Activated CD8-positive, alpha-beta memory T cell treated with anti-CD3 and anti-CD28 coated beads for 1 hour (primary cell): ENCODE results near the gene MLLT6.
A peak's percentile ranks its signal among the peaks of the same experiment; 100 is the strongest.

Experiments
- DNase-seq, 2 donors: peaks; one replicate each; pipeline ENCODE4 v3.0.0-alpha.2; 2020; ENCODE audit warnings: low read depth in 1 of 2; ENCODE audit errors: extremely low read depth in 1 of 2

Gene MLLT6

DNA sequence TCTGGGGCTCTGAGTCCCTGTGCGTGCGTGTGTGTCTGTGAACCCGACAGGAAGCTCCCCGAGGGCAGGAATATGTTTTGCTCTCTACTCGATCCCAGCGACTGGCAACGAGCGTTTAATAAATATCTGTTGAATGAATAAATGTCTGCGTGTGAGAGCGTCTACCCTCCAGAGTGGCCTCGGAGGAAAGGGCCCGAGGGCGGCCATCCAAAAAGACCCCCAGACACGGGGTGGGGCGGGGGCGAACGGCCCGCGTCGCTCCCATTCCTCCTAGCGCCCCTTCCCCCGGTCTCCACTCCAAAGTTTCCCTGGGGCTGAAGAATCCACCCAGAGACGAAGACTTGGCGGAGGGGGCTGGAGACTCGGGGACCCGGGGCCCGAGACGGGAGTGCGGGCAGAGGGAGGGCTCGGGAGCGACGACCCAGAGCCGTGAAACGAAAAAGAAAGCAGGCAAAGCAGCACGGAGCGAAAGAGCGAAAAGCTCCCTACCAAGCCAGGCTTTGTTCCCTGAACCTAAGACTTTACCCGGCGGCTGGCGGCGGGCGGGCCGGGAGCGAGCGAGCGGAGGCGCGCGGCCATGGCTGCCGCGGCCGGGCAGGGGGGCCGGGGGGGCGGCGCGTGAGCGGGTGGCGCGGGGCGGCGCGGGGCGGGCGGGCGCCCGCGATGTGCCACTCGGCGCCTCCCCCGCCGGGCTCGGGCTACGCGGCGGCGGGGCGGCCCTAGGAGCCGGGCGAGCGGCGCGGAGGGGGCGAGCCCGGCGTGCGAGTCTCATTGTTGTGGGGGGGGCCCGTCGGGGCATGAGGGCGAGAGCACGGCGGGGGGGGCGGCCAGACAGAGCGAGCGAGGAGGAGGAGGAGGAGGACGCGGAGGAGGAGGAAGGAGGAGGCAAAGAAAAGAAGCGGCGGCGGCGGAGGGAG, at the start of gene MLLT6:
TSS of gene MLLT6 (plus strand) at position 668 of the 917 bp plus-strand sequence. CDS start 360 bp downstream, outside the sequence.
- peak; percentile 63 to 68 for DNase-seq

- no peak for DNase-seq
Observed at GRCh38 chr17:38656959-38657823, 47.9 kb upstream of the MLLT6 start.

DNA sequence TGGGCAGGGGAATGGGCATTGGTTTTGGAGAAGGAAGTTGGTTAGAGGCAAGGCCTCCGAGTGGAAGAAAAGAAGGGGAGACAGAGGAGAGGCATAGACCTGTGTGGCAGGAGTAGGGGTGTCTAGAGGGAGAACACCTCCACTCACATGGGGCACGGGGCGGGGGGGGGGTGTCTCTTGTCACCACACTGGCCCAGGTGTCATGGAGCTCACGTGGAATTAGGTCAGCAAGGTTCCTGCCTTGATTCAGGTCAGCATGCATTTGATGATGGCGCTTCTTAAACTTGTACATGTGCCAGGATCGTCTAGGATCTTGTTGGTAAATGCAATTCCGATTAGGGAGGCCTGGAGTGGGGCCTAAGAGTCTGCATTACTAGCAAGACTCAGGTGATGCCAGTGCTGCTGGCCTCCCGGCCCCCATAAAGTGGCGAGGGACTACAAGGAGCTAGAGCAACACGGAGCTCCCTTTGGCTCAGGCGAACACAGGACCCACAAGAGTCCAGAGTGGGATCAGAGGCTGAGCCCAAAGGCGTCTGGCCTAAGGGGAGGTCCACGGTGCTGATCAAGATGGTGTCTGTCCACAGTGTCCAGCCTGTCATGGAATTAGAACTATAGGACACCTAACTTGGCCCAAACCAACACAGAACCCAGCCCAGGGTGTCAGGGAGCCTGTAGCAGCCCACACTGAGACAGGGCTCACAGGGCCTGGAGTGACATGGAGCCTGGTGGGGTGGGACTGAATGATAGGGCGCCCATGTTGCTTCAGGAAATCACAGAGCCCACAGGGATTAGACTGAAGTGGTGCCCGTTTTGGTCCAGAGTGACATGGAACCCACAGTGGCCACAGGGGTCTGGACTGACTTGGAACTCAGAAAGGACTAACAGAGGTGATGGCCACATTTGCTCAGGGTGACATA, 47.0 kb upstream of the MLLT6 start:
- no peak for DNase-seq

DNA sequence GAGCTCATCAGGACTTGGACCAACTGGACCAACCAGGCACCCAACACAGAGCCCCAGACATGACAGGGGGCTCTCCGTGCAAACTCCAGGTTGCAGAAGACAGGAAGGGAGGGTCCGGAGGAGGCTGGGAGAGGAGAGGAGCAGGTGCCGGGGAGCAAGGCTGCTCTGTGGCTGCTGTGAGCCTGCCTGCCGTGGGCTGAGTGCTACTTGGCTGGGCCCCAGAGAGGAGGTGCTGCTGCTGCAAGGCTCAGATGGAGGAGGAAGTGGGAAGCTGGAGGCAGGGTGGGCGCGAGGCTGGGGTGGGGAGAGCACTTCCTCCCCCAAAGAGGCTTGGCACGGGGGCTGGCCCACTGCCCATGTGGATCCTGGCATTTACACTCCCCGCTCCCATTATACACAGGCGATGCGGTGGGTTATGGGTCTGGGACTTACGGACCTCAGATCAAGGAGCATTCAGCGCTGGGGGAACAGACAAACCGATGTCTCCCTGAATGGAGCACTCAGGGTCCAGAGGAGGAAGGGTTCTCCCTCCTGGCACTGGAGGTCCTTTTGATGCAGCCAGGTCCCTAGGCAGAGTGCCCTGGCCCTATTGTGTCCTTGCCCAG, 46.2 kb upstream of the MLLT6 start:
- DNase-seq, result no peak

GRCh38 chr17:38659415-38659814, 45.7 kb upstream of the MLLT6 start:
- no peak for DNase-seq

GRCh38 chr17:38660097-38661025, 44.7 kb upstream of the MLLT6 start:
- no peak for DNase-seq

DNA sequence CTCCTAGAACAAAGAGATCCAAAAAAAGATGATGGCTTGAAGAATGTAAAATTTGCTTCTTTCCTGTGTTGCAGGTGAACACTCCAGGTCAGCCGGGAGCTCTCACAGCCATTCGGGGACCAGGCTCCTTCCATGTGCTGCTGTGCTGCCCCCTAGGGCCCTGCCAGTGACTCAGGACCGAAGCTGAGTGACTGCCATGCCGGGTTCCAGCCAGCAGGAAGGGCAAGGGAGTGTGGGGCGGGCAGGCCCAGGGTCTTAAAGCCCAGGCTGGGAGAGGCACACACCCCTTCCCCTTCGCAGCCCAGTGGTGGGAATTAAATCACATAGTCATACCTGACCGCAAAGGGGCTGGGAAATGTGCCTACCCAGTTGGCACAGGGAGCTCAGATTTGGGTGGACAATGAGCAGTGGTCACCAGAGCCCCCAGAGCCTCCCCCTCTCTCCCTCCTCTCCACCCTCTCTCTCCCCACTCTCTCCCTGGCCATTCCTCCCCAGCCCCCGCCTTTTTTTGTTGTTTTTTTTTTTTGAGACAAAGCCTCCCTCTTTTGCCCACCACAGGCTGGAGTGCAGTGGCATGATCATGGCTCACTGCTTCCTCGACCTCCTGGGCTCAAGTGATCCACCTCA, 41.8 kb upstream of the MLLT6 start:
- no peak for DNase-seq

GRCh38 chr17:38663964-38664644, 41.0 kb upstream of the MLLT6 start:
- no peak for DNase-seq

GRCh38 chr17:38667099-38667786, 37.8 kb upstream of the MLLT6 start:
- DNase-seq, result no peak

GRCh38 chr17:38667787-38668122, 37.3 kb upstream of the MLLT6 start:
- no peak for DNase-seq

- DNase-seq, result no peak
Observed at GRCh38 chr17:38669520-38669919, 35.6 kb upstream of the MLLT6 start.

DNA sequence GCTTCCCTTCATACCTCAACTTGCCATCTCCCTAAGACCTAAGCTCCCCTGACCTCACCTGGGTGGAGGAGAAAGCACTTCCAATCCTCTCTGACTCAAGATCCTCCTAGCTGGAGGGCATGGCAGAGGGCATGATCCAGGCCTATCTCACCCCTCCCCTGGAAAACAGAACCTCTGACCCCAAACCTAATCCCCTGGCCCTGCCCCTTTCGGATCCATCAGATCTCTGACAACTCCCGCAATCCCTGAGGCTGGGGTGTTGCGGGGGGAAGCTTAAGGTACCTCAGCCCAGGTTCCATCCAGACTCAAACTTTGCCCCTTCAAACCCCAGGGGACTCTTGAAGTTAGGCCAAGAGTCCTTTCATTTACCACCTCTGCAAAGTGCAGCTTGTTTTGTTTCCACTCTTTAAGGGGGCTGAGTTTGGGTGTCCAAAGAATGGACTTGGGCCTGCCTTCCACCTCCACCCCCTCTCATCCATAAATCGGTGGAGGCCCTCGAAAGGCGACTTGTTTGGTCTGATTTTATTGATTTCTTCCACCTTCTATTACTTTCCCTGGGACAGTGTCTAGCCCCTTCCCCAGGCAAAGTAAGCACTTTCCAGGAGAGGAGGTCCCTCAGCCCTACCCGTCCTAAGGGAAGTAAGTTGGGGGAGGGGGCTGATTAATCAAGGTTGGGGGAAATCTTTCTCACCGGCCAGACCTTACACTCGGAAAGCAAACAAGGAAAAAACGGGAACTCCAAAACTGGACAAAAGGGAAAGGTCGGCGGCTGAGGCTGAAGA, 32.9 kb upstream of the MLLT6 start:
- DNase-seq, result no peak

- no peak for DNase-seq
Observed at GRCh38 chr17:38672788-38673706, 32.0 kb upstream of the MLLT6 start.

- no peak for DNase-seq
Observed at GRCh38 chr17:38673707-38674013, 31.4 kb upstream of the MLLT6 start.

DNA sequence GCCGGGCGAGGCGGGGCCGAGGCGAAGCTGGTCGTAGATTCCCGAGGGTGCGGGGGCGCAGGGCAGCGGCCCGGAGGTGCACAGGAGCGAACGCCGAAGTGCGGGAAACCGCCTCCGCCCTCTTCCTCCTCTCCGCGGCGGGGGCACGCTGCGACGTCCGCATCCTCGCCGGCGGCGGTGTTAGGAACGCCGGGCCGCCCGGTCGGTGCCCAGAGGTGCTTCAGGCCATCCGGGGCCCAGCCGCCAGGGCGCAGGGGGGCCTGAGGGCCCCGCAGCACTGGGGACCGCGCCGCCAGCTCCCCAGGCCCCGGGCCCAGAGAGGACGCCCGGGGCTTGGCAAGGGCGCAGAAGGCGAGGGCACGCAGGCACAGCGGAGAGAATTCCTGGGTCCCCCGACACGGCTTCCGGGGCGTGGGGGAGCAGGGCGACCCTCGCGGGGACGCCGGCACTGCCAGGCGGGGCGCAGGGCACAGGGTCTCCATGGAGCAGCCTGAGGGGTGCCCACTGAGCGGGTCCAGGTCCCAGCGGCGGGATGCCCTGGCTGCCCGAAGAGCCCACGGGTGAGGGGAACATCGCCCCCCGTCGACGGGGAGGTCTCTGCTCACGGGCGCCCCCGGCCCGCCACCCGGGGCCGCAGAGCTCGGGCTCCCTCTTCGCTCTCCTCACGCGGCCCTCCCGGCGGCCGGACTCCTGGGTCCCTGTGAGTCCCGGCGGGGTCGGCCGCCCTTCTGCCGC, 30.9 kb upstream of the MLLT6 start:
- no peak for DNase-seq
